Breast epithelium (tissue), 4 donors: ENCODE data around the gene USO1. TPM values are rescaled to one million over a fixed set of nuclear protein-coding genes. Genes with fewer than 3 reads are reported as not detected.
A peak's percentile ranks its signal among the peaks of the same experiment; 100 is the strongest.
"Not testable (repeated sequence)": the region's sequence is repeated elsewhere in the genome, so short reads cannot be mapped to it uniquely, and the experiment has no call there.

ENCODE experiments used
- DNase-seq, 2 donors: peaks; one replicate each; pipeline ENCODE4 v3.0.0-alpha.2; 2019; ENCODE audit warnings: low spot score in 2 of 2
- H3K27ac ChIP-seq, 2 donors: fragments of 200-600 bp; sonication (generic) in 1 of 2; one replicate each; pipeline ENCODE4 v1.5.1; 2016 to 2019; ENCODE audit warnings: mild to moderate bottlenecking in 1 of 2
- H3K27me3 ChIP-seq, 2 donors: fragments of 200-600 bp; sonication (generic) in 1 of 2; one replicate each; pipeline versions ENCODE4 v1.5.1 to v1.6.0; 2017 to 2019; ENCODE audit warnings: control low read depth in 1 of 2, mild to moderate bottlenecking in 1 of 2
- H3K36me3 ChIP-seq: fragments of 200-600 bp; one replicate; pipeline ENCODE4 v1.5.1; 2019
- H3K4me1 ChIP-seq, 2 donors: fragments of 200-600 bp; sonication (generic); one replicate each; pipeline ENCODE4 v1.5.1; 2016 to 2019; ENCODE audit warnings: control low read depth in 1 of 2
- H3K4me3 ChIP-seq, 3 donors: fragments of 200-600 bp; sonication (generic); 1 replicate in 2 of 3; 2 replicates in 1 of 3; pipeline ENCODE4 v1.5.1; 2016 to 2019; ENCODE audit warnings: mild to moderate bottlenecking in 3 of 3, moderate library complexity in 2 of 3
- H3K9me3 ChIP-seq, 2 donors: fragments of 200-600 bp; sonication (generic) in 1 of 2; one replicate each; pipeline ENCODE4 v1.5.1; 2016 to 2019; ENCODE audit warnings: control low read depth in 1 of 2
- POLR2A ChIP-seq: fragments of 450-650 bp; IDR thresholded peaks from one replicate; pipeline ENCODE4 v1.6.1; 2016; ENCODE audit warnings: antibody characterized with exemption, mild to moderate bottlenecking, moderate library complexity
- POLR2AphosphoS5 ChIP-seq, 3 donors: sonication (generic); formaldehyde crosslinking; IDR thresholded peaks; one replicate each; pipeline ENCODE4 v1.6.1; 2017; ENCODE audit warnings: antibody characterized with exemption in 3 of 3
- intact Hi-C: fragments of 100-400 bp; cut with DNase I; formaldehyde crosslinking; loops from one replicate; pipeline ENCODE4 v1.15.1; 2023; ENCODE audit warnings: low total_unique reads
- total RNA-seq, 3 donors: library from RNA; depleted of rRNA; stranded (reverse); fragments of >200 nt; gene quantifications; one replicate each; pipeline ENCODE4 v1.1.0, GENCODE V29; 2016
- TF ChIP-seq, protein P1 (sequence below), 3 donors: fragments of 450-650 bp; IDR thresholded peaks; one replicate each; pipeline ENCODE4 v1.5.1; 2016 to 2017; ENCODE audit warnings: antibody characterized with exemption in 3 of 3, mild to moderate bottlenecking in 3 of 3, moderate library complexity in 3 of 3

USO1 gene
- total RNA-seq, 3 donors from 2014 or later = 74.1 to 76.7 (median 74.1) TPM

DNA sequence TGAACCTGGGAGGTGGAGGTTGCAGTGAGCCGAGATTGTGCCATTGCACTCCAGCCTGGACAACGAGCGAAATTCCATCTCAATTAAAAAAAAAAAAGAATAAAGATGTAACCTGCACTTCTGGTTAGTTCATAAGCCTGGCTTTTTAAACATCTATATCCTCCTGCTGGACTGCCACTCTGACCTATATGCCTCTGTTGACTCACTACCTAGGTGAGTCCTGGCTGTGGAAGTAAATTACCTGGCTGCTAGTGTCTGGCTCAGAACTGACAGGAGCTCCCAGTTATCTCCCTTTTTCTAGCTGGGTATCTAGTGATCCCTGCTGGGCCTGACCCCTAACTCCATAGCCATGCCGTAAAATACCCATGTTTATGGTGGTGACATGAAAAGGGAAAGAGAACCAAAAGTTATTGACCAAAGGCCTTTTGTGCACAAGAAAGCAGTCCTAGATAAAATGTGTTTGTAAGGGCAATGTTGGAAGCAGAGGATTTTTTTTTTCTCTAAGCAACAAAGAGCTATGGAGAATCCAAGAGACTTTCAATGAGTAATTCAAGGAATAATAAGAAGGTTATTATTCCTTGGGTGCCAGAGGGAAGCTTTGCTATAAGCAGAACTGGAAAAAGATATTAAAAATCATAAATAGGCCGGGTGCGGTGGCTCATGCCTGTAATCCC lies 40.8 kb upstream of the USO1 start:
- H3K4me1 ChIP-seq = no peaks in the 10 kb centered on the region
- H3K27ac ChIP-seq = no peak overlapping the region
- TF ChIP-seq POLR2AphosphoS5 (IDR thresholded peaks at IDR 0.05) (no peak), POLR2A (no peak)
- intact Hi-C loops = no loop called here
- no peaks in the 10 kb centered on the region for H3K27me3 ChIP-seq
- no peak for DNase-seq
- no peaks in the 10 kb centered on the region for H3K36me3 ChIP-seq
- H3K4me3 ChIP-seq = no peak overlapping the region
- H3K9me3 ChIP-seq = no peaks in the 10 kb centered on the region

DNA sequence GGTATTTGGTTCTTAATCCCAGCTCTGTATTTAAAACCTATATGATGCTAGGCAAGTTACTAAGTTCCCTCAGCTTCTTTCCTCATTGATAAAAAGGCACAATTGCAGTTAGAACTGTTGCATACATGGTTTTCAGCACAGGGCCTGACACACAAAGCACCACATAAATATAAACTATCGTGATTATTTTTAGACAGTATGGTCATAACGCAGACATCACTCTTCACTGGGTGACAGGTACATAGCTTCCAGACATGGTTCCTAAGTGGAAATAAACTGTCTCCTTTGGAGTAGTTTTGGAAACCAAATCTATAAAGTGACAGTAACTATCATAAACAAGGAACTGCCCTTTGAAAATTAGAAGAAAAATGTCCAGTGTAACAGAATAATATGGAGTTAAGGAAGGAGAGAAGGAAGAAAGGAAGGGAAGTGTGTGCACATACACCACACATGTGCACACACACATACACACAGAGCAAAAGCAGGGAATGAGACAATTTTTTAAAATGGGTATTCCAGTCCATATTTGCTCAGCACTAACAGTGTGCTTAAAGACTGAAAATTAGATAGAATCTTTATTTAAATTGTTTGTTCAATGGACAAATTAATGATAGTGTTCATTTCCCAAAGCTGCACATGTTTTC lies 38.7 kb upstream of the USO1 start:
- Histone ChIP-seq H3K27ac (no peak overlapping the region), H3K4me3 (no peak overlapping the region), H3K27me3 (no peaks in the 10 kb centered on the region), H3K9me3 (no peaks in the 10 kb centered on the region), H3K4me1 (no peaks in the 10 kb centered on the region), H3K36me3 (no peaks in the 10 kb centered on the region)
- intact Hi-C loops = no loop called here
- no peak for DNase-seq
- no peak for TF ChIP-seq POLR2AphosphoS5 (IDR thresholded peaks at IDR 0.05)
- TF ChIP-seq POLR2A = no peak
- TF ChIP-seq, protein P1, sequence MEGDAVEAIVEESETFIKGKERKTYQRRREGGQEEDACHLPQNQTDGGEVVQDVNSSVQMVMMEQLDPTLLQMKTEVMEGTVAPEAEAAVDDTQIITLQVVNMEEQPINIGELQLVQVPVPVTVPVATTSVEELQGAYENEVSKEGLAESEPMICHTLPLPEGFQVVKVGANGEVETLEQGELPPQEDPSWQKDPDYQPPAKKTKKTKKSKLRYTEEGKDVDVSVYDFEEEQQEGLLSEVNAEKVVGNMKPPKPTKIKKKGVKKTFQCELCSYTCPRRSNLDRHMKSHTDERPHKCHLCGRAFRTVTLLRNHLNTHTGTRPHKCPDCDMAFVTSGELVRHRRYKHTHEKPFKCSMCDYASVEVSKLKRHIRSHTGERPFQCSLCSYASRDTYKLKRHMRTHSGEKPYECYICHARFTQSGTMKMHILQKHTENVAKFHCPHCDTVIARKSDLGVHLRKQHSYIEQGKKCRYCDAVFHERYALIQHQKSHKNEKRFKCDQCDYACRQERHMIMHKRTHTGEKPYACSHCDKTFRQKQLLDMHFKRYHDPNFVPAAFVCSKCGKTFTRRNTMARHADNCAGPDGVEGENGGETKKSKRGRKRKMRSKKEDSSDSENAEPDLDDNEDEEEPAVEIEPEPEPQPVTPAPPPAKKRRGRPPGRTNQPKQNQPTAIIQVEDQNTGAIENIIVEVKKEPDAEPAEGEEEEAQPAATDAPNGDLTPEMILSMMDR (IDR thresholded peaks at IDR 0.05) = no peak

DNA sequence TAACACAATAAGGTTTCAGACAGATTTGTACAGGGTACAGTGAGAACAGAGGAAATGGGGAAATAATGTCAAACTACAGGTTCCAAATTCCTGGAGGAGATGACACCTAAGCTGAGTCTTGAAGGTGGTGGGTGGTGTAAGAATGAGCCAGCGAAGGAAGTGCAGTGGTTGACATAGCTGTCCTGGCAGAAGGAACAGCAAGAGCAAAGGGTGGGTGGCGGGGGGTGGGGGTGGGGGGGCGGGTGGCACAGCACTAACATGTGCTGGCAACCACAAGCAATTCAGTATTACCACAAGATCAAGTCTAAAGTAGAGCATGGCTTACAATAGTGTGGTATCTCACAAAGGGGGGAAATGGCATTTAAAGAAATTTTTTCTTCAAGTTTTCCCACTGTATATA lies 38.0 kb upstream of the USO1 start:
- intact Hi-C loops = no loop called here
- no peaks in the 10 kb centered on the region for H3K36me3 ChIP-seq
- no peak overlapping the region for H3K4me3 ChIP-seq
- H3K9me3 ChIP-seq = no peaks in the 10 kb centered on the region
- H3K27ac ChIP-seq = no peak overlapping the region
- no peaks in the 10 kb centered on the region for H3K27me3 ChIP-seq
- TF ChIP-seq POLR2A (no peak), POLR2AphosphoS5 (IDR thresholded peaks at IDR 0.05) (no peak)
- TF ChIP-seq, protein P1 (IDR thresholded peaks at IDR 0.05) = no peak
- H3K4me1 ChIP-seq = no peaks in the 10 kb centered on the region
- DNase-seq = no peak

DNA sequence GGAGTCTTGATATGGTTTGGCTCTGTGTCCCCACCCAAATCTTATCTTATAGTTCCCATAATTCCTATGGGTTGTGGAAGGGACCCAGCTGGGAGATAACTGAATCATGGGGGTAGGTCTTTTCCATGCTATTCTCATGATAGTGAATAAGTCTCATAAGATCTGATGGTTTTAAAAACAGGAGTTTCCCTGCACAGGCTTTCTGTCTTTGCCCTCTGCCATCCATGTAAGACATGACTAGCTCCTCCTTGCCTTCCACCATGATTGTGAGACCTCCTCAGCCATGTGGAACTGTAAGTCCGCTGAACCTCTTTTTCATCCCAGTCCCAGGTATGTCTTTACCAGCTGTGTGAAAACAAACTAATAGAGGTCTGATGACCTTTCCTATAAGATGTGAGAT lies 37.3 kb upstream of the USO1 start:
- H3K27ac ChIP-seq, H3K4me3 ChIP-seq, H3K4me1 ChIP-seq, DNase-seq, H3K9me3 ChIP-seq, H3K36me3 ChIP-seq, intact Hi-C loops, H3K27me3 ChIP-seq: not testable (repeated sequence)

DNA sequence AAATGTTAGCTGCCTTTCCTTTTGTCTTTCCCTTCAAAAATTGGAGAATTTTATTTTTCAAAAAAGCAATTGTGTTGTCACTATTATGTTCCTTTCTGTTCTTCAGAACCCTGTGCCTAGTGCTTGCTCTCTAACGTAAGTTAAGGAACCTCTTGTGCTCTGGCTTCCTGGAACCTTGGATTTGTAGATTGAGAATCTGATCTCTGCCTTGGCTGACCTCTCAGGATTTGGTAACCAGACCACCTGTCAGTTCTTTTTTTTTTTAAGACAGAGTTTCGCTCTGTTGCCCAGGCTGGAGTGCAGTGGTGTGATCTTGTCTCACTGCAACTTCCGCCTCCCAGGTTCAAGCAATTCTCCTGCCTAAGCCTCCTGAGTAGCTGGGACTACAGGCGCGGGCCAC lies 32.3 kb upstream of the USO1 start:
- H3K27ac ChIP-seq, H3K36me3 ChIP-seq, H3K4me1 ChIP-seq, DNase-seq, intact Hi-C loops, H3K27me3 ChIP-seq, H3K4me3 ChIP-seq, H3K9me3 ChIP-seq: not testable (repeated sequence)

DNA sequence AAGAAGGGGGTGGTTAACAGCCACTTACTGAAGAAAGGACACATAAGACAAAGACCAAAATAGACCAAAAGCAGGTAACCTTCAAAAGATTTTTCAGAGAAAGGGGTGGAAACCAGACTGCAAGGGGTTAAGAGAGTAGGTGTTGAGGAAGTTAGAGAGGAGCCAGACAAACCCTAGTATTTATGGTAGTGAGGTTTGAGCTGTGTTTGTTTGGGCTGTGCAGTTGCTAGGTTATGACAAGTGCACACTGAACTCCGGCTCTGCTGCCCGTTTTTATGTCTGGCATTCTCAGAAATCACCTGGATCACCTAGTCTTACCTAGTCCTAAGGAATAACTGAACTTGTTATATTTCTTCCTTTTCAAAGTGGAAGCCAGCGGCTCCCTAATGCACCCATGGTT lies 28.3 kb upstream of the USO1 start:
- no peaks in the 10 kb centered on the region for H3K36me3 ChIP-seq
- H3K27me3 ChIP-seq = no peaks in the 10 kb centered on the region
- no peaks in the 10 kb centered on the region for H3K9me3 ChIP-seq
- intact Hi-C loops = no loop called here
- no peaks in the 10 kb centered on the region for H3K4me1 ChIP-seq
- no peak for DNase-seq
- H3K4me3 ChIP-seq = no peak overlapping the region
- peak overlapping the region in 1 of 2 donors; percentile 25 for H3K27ac ChIP-seq
- TF ChIP-seq POLR2AphosphoS5 (IDR thresholded peaks at IDR 0.05) (no peak), POLR2A (no peak)
- TF ChIP-seq, protein P1 (IDR thresholded peaks at IDR 0.05) = no peak
